ENCODE measurements around the gene CAMK1. TPM values are rescaled to one million over a fixed set of nuclear protein-coding genes. Genes with fewer than 3 reads are reported as not detected.
A peak's percentile ranks its signal among the peaks of the same experiment; 100 is the strongest.

The CAMK1 gene
- total and polyA plus RNA-seq, 5 donors = 20.1 to 24.9 (median 21.6) TPM

GRCh38 chr3:9808345-9809037 lies 38.7 kb upstream of the CAMK1 start:
- 76% methylated on average over 7 of the region's 7 CpGs for WGBS
- H3K4me1 ChIP-seq (ENCODE audit: control insufficient read depth, insufficient read depth, low read length) = peaks cover 6% of the 10 kb centered on the region
- no peaks in the 10 kb centered on the region for H3K9me3 ChIP-seq (ENCODE audit: control insufficient read depth, low read length)
- intact Hi-C loops (cut with DNase I) = no loop called here
- DNase-seq = peak in 1 of 3 donors; percentile 58
- no peak overlapping the region for H3K4me3 ChIP-seq (ENCODE audit: low read length)
- no peak overlapping the region for H3K27ac ChIP-seq (ENCODE audit: low read length)
- H3K27me3 ChIP-seq (ENCODE audit: control insufficient read depth, insufficient read depth) = no peaks in the 10 kb centered on the region
- ATAC-seq = no peak

- WGBS = 93% methylated on average over 2 of the region's 2 CpGs
Observed at GRCh38 chr3:9807981-9808344, 38.2 kb upstream of the CAMK1 start.

GRCh38 chr3:9806688-9807589 lies 37.2 kb upstream of the CAMK1 start:
- Histone ChIP-seq H3K4me3 (ENCODE audit: low read length) (no peak overlapping the region), H3K27ac (ENCODE audit: low read length) (no peak overlapping the region), H3K27me3 (ENCODE audit: control insufficient read depth, insufficient read depth) (no peaks in the 10 kb centered on the region), H3K9me3 (ENCODE audit: control insufficient read depth, low read length) (no peaks in the 10 kb centered on the region), H3K4me1 (ENCODE audit: control insufficient read depth, insufficient read depth, low read length) (peaks cover 6% of the 10 kb centered on the region)
- whole genome bisulfite sequencing = 93% methylated on average over 7 of the region's 7 CpGs
- ATAC-seq (no peak), DNase-seq (peak in 1 of 3 donors; percentile 52)
- intact Hi-C loops (cut with DNase I) = no loop called here

More at GRCh38 chr3:9807981-9808344, 38.2 kb upstream of the CAMK1 start:
- ATAC-seq = no peak
- Histone ChIP-seq H3K4me3 (ENCODE audit: low read length) (no peak overlapping the region), H3K9me3 (ENCODE audit: control insufficient read depth, low read length) (no peaks in the 10 kb centered on the region), H3K4me1 (ENCODE audit: control insufficient read depth, insufficient read depth, low read length) (peaks cover 6% of the 10 kb centered on the region), H3K27me3 (ENCODE audit: control insufficient read depth, insufficient read depth) (no peaks in the 10 kb centered on the region), H3K27ac (ENCODE audit: low read length) (no peak overlapping the region)
- DNase-seq = no peak
- intact Hi-C loops (cut with DNase I) = no loop called here

GRCh38 chr3:9806137-9806536 lies 36.4 kb upstream of the CAMK1 start:
- ATAC-seq = no peak
- Histone ChIP-seq H3K27ac (ENCODE audit: low read length) (no peak overlapping the region), H3K9me3 (ENCODE audit: control insufficient read depth, low read length) (no peaks in the 10 kb centered on the region), H3K4me1 (ENCODE audit: control insufficient read depth, insufficient read depth, low read length) (peaks cover 6% of the 10 kb centered on the region), H3K27me3 (ENCODE audit: control insufficient read depth, insufficient read depth) (no peaks in the 10 kb centered on the region), H3K4me3 (ENCODE audit: low read length) (no peak overlapping the region)
- 89% methylated on average over 12 of the region's 12 CpGs for WGBS
- intact Hi-C loops (cut with DNase I) = no loop called here
- DNase-seq = peak in 1 of 3 donors; percentile 38

GRCh38 chr3:9804996-9805395 lies 35.2 kb upstream of the CAMK1 start:
- 91% methylated on average over 5 of the region's 5 CpGs for WGBS
- DNase-seq (no peak), ATAC-seq (no peak)
- no peak overlapping the region for H3K4me3 ChIP-seq (ENCODE audit: low read length)
- H3K9me3 ChIP-seq (ENCODE audit: control insufficient read depth, low read length) = no peaks in the 10 kb centered on the region
- intact Hi-C loops (cut with DNase I) = no loop called here
- H3K27me3 ChIP-seq (ENCODE audit: control insufficient read depth, insufficient read depth) = no peaks in the 10 kb centered on the region
- no peak overlapping the region for H3K27ac ChIP-seq (ENCODE audit: low read length)
- H3K4me1 ChIP-seq (ENCODE audit: control insufficient read depth, insufficient read depth, low read length) = peaks cover 4% of the 10 kb centered on the region

- Histone ChIP-seq H3K27me3 (ENCODE audit: control insufficient read depth, insufficient read depth) (no peaks in the 10 kb centered on the region), H3K27ac (ENCODE audit: low read length) (peak overlapping the region; percentile 87), H3K9me3 (ENCODE audit: control insufficient read depth, low read length) (no peaks in the 10 kb centered on the region), H3K4me1 (ENCODE audit: control insufficient read depth, insufficient read depth, low read length) (peaks cover 4% of the 10 kb centered on the region), H3K4me3 (ENCODE audit: low read length) (no peak overlapping the region)
- ATAC-seq (peak in 1 of 2 donors; percentile 19), DNase-seq (no peak)
- 78% methylated on average over 1 of the region's 1 CpG for WGBS
- intact Hi-C loops (cut with DNase I) = no loop called here
Observed at GRCh38 chr3:9803494-9803893, 33.7 kb upstream of the CAMK1 start.

- 88% methylated on average over 5 of the region's 5 CpGs for WGBS
- Histone ChIP-seq H3K27me3 (ENCODE audit: control insufficient read depth, insufficient read depth) (no peaks in the 10 kb centered on the region), H3K4me1 (ENCODE audit: control insufficient read depth, insufficient read depth, low read length) (peaks cover 4% of the 10 kb centered on the region), H3K9me3 (ENCODE audit: control insufficient read depth, low read length) (no peaks in the 10 kb centered on the region), H3K4me3 (ENCODE audit: low read length) (no peak overlapping the region), H3K27ac (ENCODE audit: low read length) (no peak overlapping the region)
- DNase-seq (no peak), ATAC-seq (no peak)
- intact Hi-C loops (cut with DNase I) = no loop called here
Observed at GRCh38 chr3:9800529-9800928, 30.8 kb upstream of the CAMK1 start.

GRCh38 chr3:9797196-9797945 lies 27.6 kb upstream of the CAMK1 start:
- intact Hi-C loops (cut with DNase I) = no loop called here
- WGBS = 92% methylated on average over 12 of the region's 12 CpGs
- no peak overlapping the region for H3K27ac ChIP-seq (ENCODE audit: low read length)
- H3K4me1 ChIP-seq (ENCODE audit: control insufficient read depth, insufficient read depth, low read length) = no peaks in the 10 kb centered on the region
- ATAC-seq (no peak), DNase-seq (no peak)
- no peaks in the 10 kb centered on the region for H3K9me3 ChIP-seq (ENCODE audit: control insufficient read depth, low read length)
- H3K4me3 ChIP-seq (ENCODE audit: low read length) = no peak overlapping the region
- no peaks in the 10 kb centered on the region for H3K27me3 ChIP-seq (ENCODE audit: control insufficient read depth, insufficient read depth)

GRCh38 chr3:9795207-9795606 lies 25.5 kb upstream of the CAMK1 start:
- Histone ChIP-seq H3K9me3 (ENCODE audit: control insufficient read depth, low read length) (no peaks in the 10 kb centered on the region), H3K4me3 (ENCODE audit: low read length) (no peak overlapping the region), H3K27me3 (ENCODE audit: control insufficient read depth, insufficient read depth) (no peaks in the 10 kb centered on the region), H3K4me1 (ENCODE audit: control insufficient read depth, insufficient read depth, low read length) (no peaks in the 10 kb centered on the region), H3K27ac (ENCODE audit: low read length) (no peak overlapping the region)
- no peak for ATAC-seq
- DNase-seq = no peak
- WGBS = 81% methylated on average over 5 of the region's 5 CpGs
- intact Hi-C loops (cut with DNase I) = no loop called here

GRCh38 chr3:9794400-9794799 lies 24.7 kb upstream of the CAMK1 start:
- Histone ChIP-seq H3K27ac (ENCODE audit: low read length) (no peak overlapping the region), H3K4me1 (ENCODE audit: control insufficient read depth, insufficient read depth, low read length) (no peaks in the 10 kb centered on the region), H3K4me3 (ENCODE audit: low read length) (no peak overlapping the region), H3K27me3 (ENCODE audit: control insufficient read depth, insufficient read depth) (no peaks in the 10 kb centered on the region), H3K9me3 (ENCODE audit: control insufficient read depth, low read length) (no peaks in the 10 kb centered on the region)
- intact Hi-C loops (cut with DNase I) = no loop called here
- ATAC-seq (no peak), DNase-seq (no peak)
- WGBS = 95% methylated on average over 11 of the region's 11 CpGs
